Measurements from ENCODE around the gene DIPK1B.
"Not testable (repeated sequence)": the region's sequence is repeated elsewhere in the genome, so short reads cannot be mapped to it uniquely, and the experiment has no call there.

DIPK1B gene

GRCh38 chr9:136755302-136756133 is 43.1 kb downstream of the DIPK1B start:
- not testable (repeated sequence) for DNase-seq

- DNase-seq: no peak
These were observed 43.7 kb downstream of the DIPK1B start for GRCh38 chr9:136756134-136756438.

GRCh38 chr9:136756836-136757235 is 44.5 kb downstream of the DIPK1B start:
- DNase-seq: no peak

GRCh38 chr9:136757328-136757727 is 45.0 kb downstream of the DIPK1B start:
- no peak for DNase-seq

GRCh38 chr9:136757751-136758140 is 45.4 kb downstream of the DIPK1B start:
- no peak for DNase-seq

- no peak for DNase-seq
These were observed 46.6 kb downstream of the DIPK1B start for GRCh38 chr9:136759001-136759400.

GRCh38 chr9:136759436-136760325 is 47.3 kb downstream of the DIPK1B start:
- no peak for DNase-seq

- DNase-seq: no peak
These were observed 48.1 kb downstream of the DIPK1B start for GRCh38 chr9:136760424-136760823.

GRCh38 chr9:136760834-136761544 is 48.6 kb downstream of the DIPK1B start:
- peak; percentile 75 for DNase-seq

GRCh38 chr9:136761545-136761981 is 49.2 kb downstream of the DIPK1B start:
- no peak for DNase-seq

GRCh38 chr9:136762221-136762691 is 49.9 kb downstream of the DIPK1B start:
- no peak for DNase-seq

GRCh38 chr9:136762915-136763648 is 50.7 kb downstream of the DIPK1B start:
- DNase-seq: peak; percentile 86

GRCh38 chr9:136763649-136764035 is 51.3 kb downstream of the DIPK1B start:
- DNase-seq: no peak

GRCh38 chr9:136764301-136764891 is 52.0 kb downstream of the DIPK1B start, which contains the start of gene LCN15:
Gene LCN15, minus strand, starts transcription at chr9:136764518. Its CDS starts 30 bp downstream, at chr9:136764488.
- DNase-seq: peak; percentile 95

GRCh38 chr9:136765041-136765440 is 52.7 kb downstream of the DIPK1B start:
- DNase-seq: no peak

GRCh38 chr9:136765745-136766409 is 53.5 kb downstream of the DIPK1B start:
- not testable (repeated sequence) for DNase-seq

GRCh38 chr9:136766410-136767120 is 54.2 kb downstream of the DIPK1B start:
- DNase-seq: peak; percentile 83

- peak; percentile 50 for DNase-seq
These were observed 57.4 kb downstream of the DIPK1B start for GRCh38 chr9:136769710-136770191.

- DNase-seq: no peak
These were observed 59.6 kb downstream of the DIPK1B start for GRCh38 chr9:136771907-136772415.

- DNase-seq: no peak
These were observed 61.1 kb downstream of the DIPK1B start for GRCh38 chr9:136773386-136774044.

All from NCI-H69 (cell line).